HepG2 (cell line): ENCODE results near the gene RNF40. TPM values are rescaled to one million over a fixed set of nuclear protein-coding genes. Genes with fewer than 3 reads are reported as not detected.
A peak's percentile ranks its signal among the peaks of the same experiment; 100 is the strongest.

Source experiments
- ARNT ChIP-seq: fragments of 450-650 bp; IDR thresholded peaks from 2 replicates; pipeline ENCODE4 v1.6.1; 2017
- BORCS8-MEF2B ChIP-seq: sonication (generic); formaldehyde crosslinking; IDR thresholded peaks from 2 replicates; pipeline ENCODE4 v1.8.0; 2022; ENCODE audit warnings: mild to moderate bottlenecking, missing genetic modification reagents
- CBX2 ChIP-seq, 2 experiments: fragments of 200-600 bp in 1 of 2; sonication (generic); formaldehyde crosslinking in 1 of 2; IDR thresholded peaks; 2 replicates each; pipeline versions ENCODE4 v1.7.0 to v1.8.1; 2018 to 2022; ENCODE audit warnings: low read depth in 2 of 2, low read length in 1 of 2, mild to moderate bottlenecking in 1 of 2, missing genetic modification reagents in 1 of 2
- HNF4G ChIP-seq, 2 experiments: sonication (generic) in 1 of 2; formaldehyde crosslinking in 1 of 2; IDR thresholded peaks; 2 replicates each; pipeline versions ENCODE4 v1.4.0 to v1.6.1; 2011 to 2020; ENCODE audit warnings: borderline replicate concordance in 2 of 2, low read depth in 2 of 2, mild to moderate bottlenecking in 2 of 2, low read length in 1 of 2, missing genetic modification reagents in 1 of 2, moderate library complexity in 1 of 2
- MXI1 ChIP-seq: IDR thresholded peaks from 3 replicates; pipeline ENCODE4 v1.6.1; 2012; ENCODE audit warnings: low read depth, low read length, inconsistent platforms, borderline replicate concordance
- NCOR1 ChIP-seq: fragments of 200-600 bp; sonication (generic); IDR thresholded peaks from 2 replicates; pipeline ENCODE4 v1.7.0; 2017; ENCODE audit warnings: antibody characterized with exemption, low read length, borderline replicate concordance
- NR2F6 ChIP-seq, 2 experiments: IDR thresholded peaks; 2 replicates each; pipeline ENCODE4 v1.6.1; 2016; ENCODE audit warnings: antibody characterized with exemption in 1 of 2, mild to moderate bottlenecking in 1 of 2
- ZBTB8A ChIP-seq: sonication (generic); formaldehyde crosslinking; IDR thresholded peaks from 2 replicates; pipeline ENCODE4 v1.4.0; 2020; ENCODE audit warnings: mild to moderate bottlenecking, low read depth, missing genetic modification reagents, borderline replicate concordance
- ZNF143 ChIP-seq: sonication (generic); formaldehyde crosslinking; IDR thresholded peaks from 2 replicates; pipeline ENCODE4 v1.4.0; 2020; ENCODE audit warnings: missing genetic modification reagents
- ZNF207 ChIP-seq: fragments of 450-650 bp; IDR thresholded peaks from 2 replicates; pipeline ENCODE4 v1.6.1; 2016; ENCODE audit warnings: antibody characterized with exemption, borderline replicate concordance
- ZNF350 ChIP-seq: sonication (generic); formaldehyde crosslinking; IDR thresholded peaks from 2 replicates; pipeline ENCODE4 v1.4.0; 2020; ENCODE audit warnings: mild to moderate bottlenecking, low read depth, missing genetic modification reagents, borderline replicate concordance
- ZNF557 ChIP-seq: sonication (generic); formaldehyde crosslinking; IDR thresholded peaks from 2 replicates; pipeline ENCODE4 v1.4.0; 2020; ENCODE audit warnings: missing genetic modification reagents
- ZNF781 ChIP-seq: sonication (generic); formaldehyde crosslinking; IDR thresholded peaks from 2 replicates; pipeline ENCODE4 v1.5.1; 2020; ENCODE audit warnings: borderline replicate concordance, mild to moderate bottlenecking, missing genetic modification reagents; ENCODE audit errors: not compliant biosample characterization
- ZNF883 ChIP-seq: sonication (generic); formaldehyde crosslinking; IDR thresholded peaks from 2 replicates; pipeline ENCODE4 v1.5.1; 2020; ENCODE audit warnings: mild to moderate bottlenecking, missing genetic modification reagents; ENCODE audit errors: not compliant biosample characterization
- polyA plus RNA-seq, 8 experiments: library from polyadenylated mRNA; depleted of rRNA in 3 of 8; stranded (reverse) in 7 of 8; unstranded in 1 of 8; fragments of >200 nt; fragmentation: Illumina TruSeq in 4 of 8; extraction: Trizol in 4 of 8; gene quantifications; 2 replicates each; pipeline versions ENCODE4 v1.2.1 to v1.2.3, GENCODE V29; 2011 to 2016; ENCODE audit warnings: low read depth in 4 of 8, missing spikeins in 1 of 8, mixed read lengths in 1 of 8; ENCODE audit not compliant: insufficient read depth in 1 of 8
- total RNA-seq, 5 experiments: library from RNA; depleted of rRNA; stranded (reverse); fragments of >200 nt; fragmentation: Illumina TruSeq; extraction: Trizol; gene quantifications; 2 replicates each; pipeline ENCODE4 v1.2.3, GENCODE V29; 2016; ENCODE audit warnings: low read depth in 1 of 5
- TF ChIP-seq, protein P1 (sequence below): fragments of 450-650 bp; IDR thresholded peaks from 2 replicates; pipeline ENCODE4 v1.6.1; 2017; ENCODE audit warnings: mild to moderate bottlenecking
- TF ChIP-seq, protein P2 (sequence below): sonication (generic); formaldehyde crosslinking; IDR thresholded peaks from 2 replicates; pipeline ENCODE4 v1.8.1; 2023; ENCODE audit warnings: mild to moderate bottlenecking, moderate library complexity, missing genetic modification reagents
- TF ChIP-seq, protein P3 (sequence below): sonication (generic); formaldehyde crosslinking; IDR thresholded peaks from 2 replicates; pipeline ENCODE4 v1.4.0; 2020; ENCODE audit warnings: mild to moderate bottlenecking, missing genetic modification reagents
- TF ChIP-seq, protein P4 (sequence below): sonication (generic); formaldehyde crosslinking; IDR thresholded peaks from 2 replicates; pipeline ENCODE4 v1.4.0; 2020; ENCODE audit warnings: missing genetic modification reagents
- TF ChIP-seq, protein P5 (sequence below): IDR thresholded peaks from 2 replicates; pipeline ENCODE4 v1.6.1; 2018; ENCODE audit warnings: missing genetic modification reagents, mild to moderate bottlenecking, missing compliant biosample characterization

The RNF40 gene
- total and polyA plus RNA-seq, 2 of the 13 experiments (the other 11 are each of a cell fraction or from before 2014, with no cell fraction given) = 84.0 to 85.6 TPM

DNA sequence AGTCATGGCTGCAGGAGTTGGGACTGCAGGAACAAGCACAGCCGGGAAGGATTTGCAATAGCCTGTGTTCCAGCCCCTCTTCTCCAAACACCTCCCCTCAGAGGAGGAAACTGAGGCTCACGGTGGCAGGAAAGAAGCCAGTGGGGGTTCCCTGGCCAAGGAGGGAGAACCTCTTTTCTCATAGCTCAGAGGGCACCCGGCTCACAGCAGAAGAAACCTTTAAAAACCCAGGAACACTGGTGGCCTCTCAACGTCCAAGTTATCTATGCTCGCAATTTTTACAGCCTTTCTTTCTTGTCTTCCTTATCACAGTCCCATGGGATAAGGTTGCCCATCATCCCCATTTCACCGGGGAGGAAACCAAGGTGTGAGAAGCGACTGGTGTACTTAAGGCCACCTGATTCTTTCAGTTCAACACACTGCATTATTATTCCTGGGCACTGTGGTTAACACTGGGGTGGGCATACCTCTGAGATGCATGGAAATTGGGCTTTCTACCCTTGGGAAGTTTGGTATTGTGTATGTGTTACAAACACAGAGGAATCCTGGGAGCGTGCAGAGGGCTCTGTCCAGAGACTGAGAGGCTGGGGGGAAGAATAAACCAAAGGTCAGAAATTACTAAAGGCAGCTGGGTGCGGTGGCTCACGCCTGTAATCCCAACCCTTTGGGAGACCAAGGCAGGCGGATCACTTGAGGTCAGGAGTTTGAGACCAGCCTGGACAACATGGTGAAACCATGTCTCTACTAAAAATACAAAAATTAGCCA, 25.7 kb downstream of the RNF40 start (continued):
- TF ChIP-seq, protein P1, sequence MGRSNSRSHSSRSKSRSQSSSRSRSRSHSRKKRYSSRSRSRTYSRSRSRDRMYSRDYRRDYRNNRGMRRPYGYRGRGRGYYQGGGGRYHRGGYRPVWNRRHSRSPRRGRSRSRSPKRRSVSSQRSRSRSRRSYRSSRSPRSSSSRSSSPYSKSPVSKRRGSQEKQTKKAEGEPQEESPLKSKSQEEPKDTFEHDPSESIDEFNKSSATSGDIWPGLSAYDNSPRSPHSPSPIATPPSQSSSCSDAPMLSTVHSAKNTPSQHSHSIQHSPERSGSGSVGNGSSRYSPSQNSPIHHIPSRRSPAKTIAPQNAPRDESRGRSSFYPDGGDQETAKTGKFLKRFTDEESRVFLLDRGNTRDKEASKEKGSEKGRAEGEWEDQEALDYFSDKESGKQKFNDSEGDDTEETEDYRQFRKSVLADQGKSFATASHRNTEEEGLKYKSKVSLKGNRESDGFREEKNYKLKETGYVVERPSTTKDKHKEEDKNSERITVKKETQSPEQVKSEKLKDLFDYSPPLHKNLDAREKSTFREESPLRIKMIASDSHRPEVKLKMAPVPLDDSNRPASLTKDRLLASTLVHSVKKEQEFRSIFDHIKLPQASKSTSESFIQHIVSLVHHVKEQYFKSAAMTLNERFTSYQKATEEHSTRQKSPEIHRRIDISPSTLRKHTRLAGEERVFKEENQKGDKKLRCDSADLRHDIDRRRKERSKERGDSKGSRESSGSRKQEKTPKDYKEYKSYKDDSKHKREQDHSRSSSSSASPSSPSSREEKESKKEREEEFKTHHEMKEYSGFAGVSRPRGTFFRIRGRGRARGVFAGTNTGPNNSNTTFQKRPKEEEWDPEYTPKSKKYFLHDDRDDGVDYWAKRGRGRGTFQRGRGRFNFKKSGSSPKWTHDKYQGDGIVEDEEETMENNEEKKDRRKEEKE = no peak
- TF ChIP-seq, protein P2, sequence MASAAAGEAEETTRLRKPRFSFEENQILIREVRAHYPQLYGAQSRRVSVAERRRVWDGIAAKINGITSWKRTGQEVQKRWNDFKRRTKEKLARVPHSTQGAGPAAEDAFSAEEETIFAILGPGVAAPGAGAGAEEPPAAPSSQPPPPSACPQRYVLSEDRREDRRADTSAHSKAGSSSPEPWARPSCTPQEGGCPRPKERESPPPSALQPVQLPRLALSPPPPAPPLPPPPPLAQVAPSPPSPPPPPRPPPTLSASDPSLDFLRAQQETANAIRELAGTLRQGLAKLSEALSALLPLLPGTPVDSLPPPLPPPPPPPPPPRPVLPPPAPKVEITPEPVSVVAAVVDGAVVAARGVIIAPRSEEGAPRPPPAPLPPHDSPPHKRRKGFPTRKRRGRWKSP = 0 out of 2 replicates have a peak, but pooled peaks have one; percentile 17
- TF ChIP-seq, protein P3, sequence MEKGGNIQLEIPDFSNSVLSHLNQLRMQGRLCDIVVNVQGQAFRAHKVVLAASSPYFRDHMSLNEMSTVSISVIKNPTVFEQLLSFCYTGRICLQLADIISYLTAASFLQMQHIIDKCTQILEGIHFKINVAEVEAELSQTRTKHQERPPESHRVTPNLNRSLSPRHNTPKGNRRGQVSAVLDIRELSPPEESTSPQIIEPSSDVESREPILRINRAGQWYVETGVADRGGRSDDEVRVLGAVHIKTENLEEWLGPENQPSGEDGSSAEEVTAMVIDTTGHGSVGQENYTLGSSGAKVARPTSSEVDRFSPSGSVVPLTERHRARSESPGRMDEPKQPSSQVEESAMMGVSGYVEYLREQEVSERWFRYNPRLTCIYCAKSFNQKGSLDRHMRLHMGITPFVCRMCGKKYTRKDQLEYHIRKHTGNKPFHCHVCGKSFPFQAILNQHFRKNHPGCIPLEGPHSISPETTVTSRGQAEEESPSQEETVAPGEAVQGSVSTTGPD (CRISPR knock-in tag) = 0 out of 2 replicates have a peak, but pooled peaks have one; percentile 29
- peak; percentile 77 for TF ChIP-seq ZNF143
- no peak for TF ChIP-seq CBX2 (IDR thresholded peaks at IDR 0.05; ENCODE audit: low read depth, low read length)
- TF ChIP-seq CBX2 (CRISPR knock-in tag; IDR thresholded peaks at IDR 0.05; ENCODE audit: low read depth) = no peak
- peak; percentile 54 for TF ChIP-seq HNF4G (IDR thresholded peaks at IDR 0.05; ENCODE audit: borderline replicate concordance, low read depth, low read length)
- TF ChIP-seq HNF4G (CRISPR knock-in tag; IDR thresholded peaks at IDR 0.05; ENCODE audit: borderline replicate concordance, low read depth) = no peak; the same call in 1 of the 2 replicates
- TF ChIP-seq ZNF557 (CRISPR knock-in tag) = no peak; the same call in 1 of the 2 replicates
- no peak for TF ChIP-seq ZNF207
- TF ChIP-seq, protein P4, sequence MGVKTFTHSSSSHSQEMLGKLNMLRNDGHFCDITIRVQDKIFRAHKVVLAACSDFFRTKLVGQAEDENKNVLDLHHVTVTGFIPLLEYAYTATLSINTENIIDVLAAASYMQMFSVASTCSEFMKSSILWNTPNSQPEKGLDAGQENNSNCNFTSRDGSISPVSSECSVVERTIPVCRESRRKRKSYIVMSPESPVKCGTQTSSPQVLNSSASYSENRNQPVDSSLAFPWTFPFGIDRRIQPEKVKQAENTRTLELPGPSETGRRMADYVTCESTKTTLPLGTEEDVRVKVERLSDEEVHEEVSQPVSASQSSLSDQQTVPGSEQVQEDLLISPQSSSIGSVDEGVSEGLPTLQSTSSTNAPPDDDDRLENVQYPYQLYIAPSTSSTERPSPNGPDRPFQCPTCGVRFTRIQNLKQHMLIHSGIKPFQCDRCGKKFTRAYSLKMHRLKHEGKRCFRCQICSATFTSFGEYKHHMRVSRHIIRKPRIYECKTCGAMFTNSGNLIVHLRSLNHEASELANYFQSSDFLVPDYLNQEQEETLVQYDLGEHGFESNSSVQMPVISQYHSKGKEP (CRISPR knock-in tag) = no peak
- no peak for TF ChIP-seq ZNF883
- no peak for TF ChIP-seq BORCS8-MEF2B (CRISPR knock-in tag)
- TF ChIP-seq NR2F6 (IDR thresholded peaks at IDR 0.05) = no peak
- TF ChIP-seq NR2F6 (CRISPR knock-in tag; IDR thresholded peaks at IDR 0.05) = peak; percentile 40; the same call in 1 of the 2 replicates
- no peak for TF ChIP-seq ZNF781
- TF ChIP-seq, protein P5, sequence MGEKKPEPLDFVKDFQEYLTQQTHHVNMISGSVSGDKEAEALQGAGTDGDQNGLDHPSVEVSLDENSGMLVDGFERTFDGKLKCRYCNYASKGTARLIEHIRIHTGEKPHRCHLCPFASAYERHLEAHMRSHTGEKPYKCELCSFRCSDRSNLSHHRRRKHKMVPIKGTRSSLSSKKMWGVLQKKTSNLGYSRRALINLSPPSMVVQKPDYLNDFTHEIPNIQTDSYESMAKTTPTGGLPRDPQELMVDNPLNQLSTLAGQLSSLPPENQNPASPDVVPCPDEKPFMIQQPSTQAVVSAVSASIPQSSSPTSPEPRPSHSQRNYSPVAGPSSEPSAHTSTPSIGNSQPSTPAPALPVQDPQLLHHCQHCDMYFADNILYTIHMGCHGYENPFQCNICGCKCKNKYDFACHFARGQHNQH (CRISPR knock-in tag) = no peak
- TF ChIP-seq ZBTB8A = no peak
- TF ChIP-seq MXI1 = 0 out of 3 replicates have a peak, but pooled peaks have one; percentile 3
- TF ChIP-seq ZNF350 (CRISPR knock-in tag) = no peak; the same call in 1 of the 2 replicates
- no peak for TF ChIP-seq ARNT
- TF ChIP-seq NCOR1 = no peak; the same call in 1 of the 2 replicates
